NCI-H1092 (cell line): Measurements from ENCODE around the gene SPDYE16.
A peak's percentile ranks its signal among the peaks of the same experiment; 100 is the strongest.
"Not testable (repeated sequence)": the region's sequence is repeated elsewhere in the genome, so short reads cannot be mapped to it uniquely, and the experiment has no call there.

ENCODE experiments used
- DNase-seq: peaks from one replicate; lab custom pipeline; 2025; lab: John Stamatoyannopoulos, UW

Gene SPDYE16

GRCh38 chr7:76549025-76549854 lies 6.1 kb upstream of the SPDYE16 start:
- peak; percentile 79 for DNase-seq

- DNase-seq: not testable (repeated sequence)
These were observed 11.5 kb downstream of the SPDYE16 start for GRCh38 chr7:76531643-76532042.

- DNase-seq: not testable (repeated sequence)
These were observed 16.9 kb downstream of the SPDYE16 start for GRCh38 chr7:76526183-76526582.

GRCh38 chr7:76516932-76517331 lies 26.2 kb downstream of the SPDYE16 start:
- not testable (repeated sequence) for DNase-seq

GRCh38 chr7:76515999-76516443 lies 27.1 kb downstream of the SPDYE16 start:
- DNase-seq: no peak

GRCh38 chr7:76514926-76515771 lies 27.9 kb downstream of the SPDYE16 start:
- DNase-seq: no peak

- DNase-seq: no peak
These were observed 29.0 kb downstream of the SPDYE16 start for GRCh38 chr7:76513817-76514799.

- DNase-seq: no peak
These were observed 29.9 kb downstream of the SPDYE16 start for GRCh38 chr7:76512941-76513816.

GRCh38 chr7:76511911-76512885 lies 30.9 kb downstream of the SPDYE16 start:
- DNase-seq: not testable (repeated sequence)

- not testable (repeated sequence) for DNase-seq
These were observed 31.7 kb downstream of the SPDYE16 start for GRCh38 chr7:76511200-76511910.

GRCh38 chr7:76509931-76510877 lies 32.9 kb downstream of the SPDYE16 start, which contains the start of gene UPK3B:
Gene UPK3B (plus strand): TSS chr7:76510552. CDS start chr7:76510653, 101 bp downstream.
- DNase-seq: no peak

GRCh38 chr7:76507723-76508406 lies 35.2 kb downstream of the SPDYE16 start:
- no peak for DNase-seq

- DNase-seq: not testable (repeated sequence)
These were observed 36.5 kb downstream of the SPDYE16 start for GRCh38 chr7:76506643-76507042.

- no peak for DNase-seq
These were observed 37.0 kb downstream of the SPDYE16 start for GRCh38 chr7:76506081-76506440.

GRCh38 chr7:76505168-76506080 lies 37.7 kb downstream of the SPDYE16 start:
- no peak for DNase-seq
